NCI-H774 (cell line): ENCODE measurements around the gene ARPC4.
"Not testable (repeated sequence)": the region's sequence is repeated elsewhere in the genome, so short reads cannot be mapped to it uniquely, and the experiment has no call there.

Experiments
- DNase-seq: peaks from one replicate; lab custom pipeline; 2025; lab: John Stamatoyannopoulos, UW

ARPC4 gene

GRCh38 chr3:9770276-9770812, 22.5 kb upstream of the ARPC4 start:
- no peak for DNase-seq

GRCh38 chr3:9771007-9771406, 21.9 kb upstream of the ARPC4 start:
- not testable (repeated sequence) for DNase-seq

GRCh38 chr3:9776896-9777693, 15.8 kb upstream of the ARPC4 start:
- DNase-seq = no peak

- DNase-seq = no peak
Measured at GRCh38 chr3:9777694-9778021, 15.2 kb upstream of the ARPC4 start.

- DNase-seq = no peak
Measured at GRCh38 chr3:9778143-9779074, 14.5 kb upstream of the ARPC4 start.

- no peak for DNase-seq
Measured at GRCh38 chr3:9779075-9779593, 13.7 kb upstream of the ARPC4 start.

- no peak for DNase-seq
Measured at GRCh38 chr3:9779721-9780457, 13.0 kb upstream of the ARPC4 start.

- DNase-seq = no peak
Measured at GRCh38 chr3:9780458-9780812, 12.4 kb upstream of the ARPC4 start.

- DNase-seq = no peak
Measured at GRCh38 chr3:9780910-9781309, 12.0 kb upstream of the ARPC4 start.

GRCh38 chr3:9781551-9781950, 11.3 kb upstream of the ARPC4 start:
- no peak for DNase-seq

GRCh38 chr3:9781978-9782603, 10.8 kb upstream of the ARPC4 start:
- DNase-seq = no peak

GRCh38 chr3:9782770-9783169, 10.1 kb upstream of the ARPC4 start:
- DNase-seq = no peak

GRCh38 chr3:9783954-9784353, 8.9 kb upstream of the ARPC4 start:
- no peak for DNase-seq

- no peak for DNase-seq
Measured at GRCh38 chr3:9784965-9785364, 7.9 kb upstream of the ARPC4 start.

GRCh38 chr3:9785602-9786001, 7.3 kb upstream of the ARPC4 start:
- no peak for DNase-seq

- DNase-seq = no peak
Measured at GRCh38 chr3:9786209-9786739, 6.6 kb upstream of the ARPC4 start.

GRCh38 chr3:9786825-9787669, 5.8 kb upstream of the ARPC4 start:
- no peak for DNase-seq

- DNase-seq = no peak
Measured at GRCh38 chr3:9787714-9788113, 5.2 kb upstream of the ARPC4 start.

- no peak for DNase-seq
Measured at GRCh38 chr3:9791127-9791526, 1.8 kb upstream of the ARPC4 start.

GRCh38 chr3:9791790-9792404, 985 bp upstream of the ARPC4 start:
- no peak for DNase-seq
